Measurements from ENCODE around the gene USP22. TPM values are rescaled to one million over a fixed set of nuclear protein-coding genes. Genes with fewer than 3 reads are reported as not detected.

The USP22 gene
- total and polyA plus RNA-seq, 2 experiments from 2014 or later, result 68.9 to 296 TPM

- no peak for TF ChIP-seq ZNF114 (CRISPR knock-in tag; IDR thresholded peaks at IDR 0.05)
These were observed 53.3 kb downstream of the USP22 start (continued) for GRCh38 chr17:20989481-20989880.

GRCh38 chr17:20988896-20989295, 53.9 kb downstream of the USP22 start:
- Histone ChIP-seq H3K4me2 (no peak overlapping the region), H2AFZ (no peak overlapping the region), H4K20me1 (replicated peaks; ENCODE audit: insufficient read depth) (no peaks in the 10 kb centered on the region), H3K79me2 (replicated peaks; ENCODE audit: insufficient read depth) (no peaks in the 10 kb centered on the region), H3K27ac (ENCODE audit: low read depth) (no peak overlapping the region), H3K4me1 (ENCODE audit: insufficient read depth) (peaks cover 6% of the 10 kb centered on the region; the same call in 1 of the 2 replicates), H3K4me3 (no peak overlapping the region), H3F3A (replicated peaks; ENCODE audit: low read depth) (no peaks in the 10 kb centered on the region), H3K27me3 (ENCODE audit: insufficient read depth) (no peaks in the 10 kb centered on the region), H3K9me2 (ENCODE audit: insufficient read depth) (peaks cover 4% of the 10 kb centered on the region; the same call in 1 of the 2 replicates), H3K36me3 (ENCODE audit: insufficient read depth) (0 out of 2 replicates have a peak, but pooled peaks cover 3% of the 10 kb centered on the region)
- no peak for ATAC-seq
- H3K27ac Mint-ChIP-seq, result no peak overlapping the region
- TF ChIP-seq, protein P1, sequence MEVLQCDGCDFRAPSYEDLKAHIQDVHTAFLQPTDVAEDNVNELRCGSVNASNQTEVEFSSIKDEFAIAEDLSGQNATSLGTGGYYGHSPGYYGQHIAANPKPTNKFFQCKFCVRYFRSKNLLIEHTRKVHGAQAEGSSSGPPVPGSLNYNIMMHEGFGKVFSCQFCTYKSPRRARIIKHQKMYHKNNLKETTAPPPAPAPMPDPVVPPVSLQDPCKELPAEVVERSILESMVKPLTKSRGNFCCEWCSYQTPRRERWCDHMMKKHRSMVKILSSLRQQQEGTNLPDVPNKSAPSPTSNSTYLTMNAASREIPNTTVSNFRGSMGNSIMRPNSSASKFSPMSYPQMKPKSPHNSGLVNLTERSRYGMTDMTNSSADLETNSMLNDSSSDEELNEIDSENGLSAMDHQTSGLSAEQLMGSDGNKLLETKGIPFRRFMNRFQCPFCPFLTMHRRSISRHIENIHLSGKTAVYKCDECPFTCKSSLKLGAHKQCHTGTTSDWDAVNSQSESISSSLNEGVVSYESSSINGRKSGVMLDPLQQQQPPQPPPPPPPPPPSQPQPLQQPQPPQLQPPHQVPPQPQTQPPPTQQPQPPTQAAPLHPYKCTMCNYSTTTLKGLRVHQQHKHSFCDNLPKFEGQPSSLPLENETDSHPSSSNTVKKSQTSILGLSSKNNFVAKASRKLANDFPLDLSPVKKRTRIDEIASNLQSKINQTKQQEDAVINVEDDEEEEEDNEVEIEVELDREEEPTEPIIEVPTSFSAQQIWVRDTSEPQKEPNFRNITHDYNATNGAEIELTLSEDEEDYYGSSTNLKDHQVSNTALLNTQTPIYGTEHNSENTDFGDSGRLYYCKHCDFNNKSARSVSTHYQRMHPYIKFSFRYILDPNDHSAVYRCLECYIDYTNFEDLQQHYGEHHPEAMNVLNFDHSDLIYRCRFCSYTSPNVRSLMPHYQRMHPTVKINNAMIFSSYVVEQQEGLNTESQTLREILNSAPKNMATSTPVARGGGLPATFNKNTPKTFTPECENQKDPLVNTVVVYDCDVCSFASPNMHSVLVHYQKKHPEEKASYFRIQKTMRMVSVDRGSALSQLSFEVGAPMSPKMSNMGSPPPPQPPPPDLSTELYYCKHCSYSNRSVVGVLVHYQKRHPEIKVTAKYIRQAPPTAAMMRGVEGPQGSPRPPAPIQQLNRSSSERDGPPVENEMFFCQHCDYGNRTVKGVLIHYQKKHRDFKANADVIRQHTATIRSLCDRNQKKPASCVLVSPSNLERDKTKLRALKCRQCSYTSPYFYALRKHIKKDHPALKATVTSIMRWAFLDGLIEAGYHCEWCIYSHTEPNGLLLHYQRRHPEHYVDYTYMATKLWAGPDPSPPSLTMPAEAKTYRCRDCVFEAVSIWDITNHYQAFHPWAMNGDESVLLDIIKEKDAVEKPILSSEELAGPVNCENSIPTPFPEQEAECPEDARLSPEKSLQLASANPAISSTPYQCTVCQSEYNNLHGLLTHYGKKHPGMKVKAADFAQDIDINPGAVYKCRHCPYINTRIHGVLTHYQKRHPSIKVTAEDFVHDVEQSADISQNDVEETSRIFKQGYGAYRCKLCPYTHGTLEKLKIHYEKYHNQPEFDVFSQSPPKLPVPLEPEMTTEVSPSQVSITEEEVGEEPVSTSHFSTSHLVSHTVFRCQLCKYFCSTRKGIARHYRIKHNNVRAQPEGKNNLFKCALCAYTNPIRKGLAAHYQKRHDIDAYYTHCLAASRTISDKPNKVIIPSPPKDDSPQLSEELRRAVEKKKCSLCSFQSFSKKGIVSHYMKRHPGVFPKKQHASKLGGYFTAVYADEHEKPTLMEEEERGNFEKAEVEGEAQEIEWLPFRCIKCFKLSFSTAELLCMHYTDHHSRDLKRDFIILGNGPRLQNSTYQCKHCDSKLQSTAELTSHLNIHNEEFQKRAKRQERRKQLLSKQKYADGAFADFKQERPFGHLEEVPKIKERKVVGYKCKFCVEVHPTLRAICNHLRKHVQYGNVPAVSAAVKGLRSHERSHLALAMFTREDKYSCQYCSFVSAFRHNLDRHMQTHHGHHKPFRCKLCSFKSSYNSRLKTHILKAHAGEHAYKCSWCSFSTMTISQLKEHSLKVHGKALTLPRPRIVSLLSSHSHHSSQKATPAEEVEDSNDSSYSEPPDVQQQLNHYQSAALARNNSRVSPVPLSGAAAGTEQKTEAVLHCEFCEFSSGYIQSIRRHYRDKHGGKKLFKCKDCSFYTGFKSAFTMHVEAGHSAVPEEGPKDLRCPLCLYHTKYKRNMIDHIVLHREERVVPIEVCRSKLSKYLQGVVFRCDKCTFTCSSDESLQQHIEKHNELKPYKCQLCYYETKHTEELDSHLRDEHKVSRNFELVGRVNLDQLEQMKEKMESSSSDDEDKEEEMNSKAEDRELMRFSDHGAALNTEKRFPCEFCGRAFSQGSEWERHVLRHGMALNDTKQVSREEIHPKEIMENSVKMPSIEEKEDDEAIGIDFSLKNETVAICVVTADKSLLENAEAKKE (CRISPR knock-in tag; IDR thresholded peaks at IDR 0.05), result no peak
- TF ChIP-seq NANOG (IDR thresholded peaks at IDR 0.05; ENCODE audit: borderline replicate concordance) (no peak), STAT1 (IDR thresholded peaks at IDR 0.05; ENCODE audit: unreplicated experiment) (no peak), ZNF114 (CRISPR knock-in tag; IDR thresholded peaks at IDR 0.05) (no peak), CREB1 (CRISPR knock-in tag; IDR thresholded peaks at IDR 0.05; ENCODE audit: low read depth) (no peak), JUNB (IDR thresholded peaks at IDR 0.05; ENCODE audit: unreplicated experiment) (no peak), ETS1 (IDR thresholded peaks at IDR 0.05) (no peak), EZH2phosphoT487 (IDR thresholded peaks at IDR 0.05; ENCODE audit: unreplicated experiment) (no peak), EZH2 (IDR thresholded peaks at IDR 0.05; ENCODE audit: low read depth, unreplicated experiment) (no peak), CTCF (conservative IDR thresholded peaks at IDR 0.05; ENCODE audit: low read depth in 2 of 2) (no peak)
- TF ChIP-seq, protein P2, sequence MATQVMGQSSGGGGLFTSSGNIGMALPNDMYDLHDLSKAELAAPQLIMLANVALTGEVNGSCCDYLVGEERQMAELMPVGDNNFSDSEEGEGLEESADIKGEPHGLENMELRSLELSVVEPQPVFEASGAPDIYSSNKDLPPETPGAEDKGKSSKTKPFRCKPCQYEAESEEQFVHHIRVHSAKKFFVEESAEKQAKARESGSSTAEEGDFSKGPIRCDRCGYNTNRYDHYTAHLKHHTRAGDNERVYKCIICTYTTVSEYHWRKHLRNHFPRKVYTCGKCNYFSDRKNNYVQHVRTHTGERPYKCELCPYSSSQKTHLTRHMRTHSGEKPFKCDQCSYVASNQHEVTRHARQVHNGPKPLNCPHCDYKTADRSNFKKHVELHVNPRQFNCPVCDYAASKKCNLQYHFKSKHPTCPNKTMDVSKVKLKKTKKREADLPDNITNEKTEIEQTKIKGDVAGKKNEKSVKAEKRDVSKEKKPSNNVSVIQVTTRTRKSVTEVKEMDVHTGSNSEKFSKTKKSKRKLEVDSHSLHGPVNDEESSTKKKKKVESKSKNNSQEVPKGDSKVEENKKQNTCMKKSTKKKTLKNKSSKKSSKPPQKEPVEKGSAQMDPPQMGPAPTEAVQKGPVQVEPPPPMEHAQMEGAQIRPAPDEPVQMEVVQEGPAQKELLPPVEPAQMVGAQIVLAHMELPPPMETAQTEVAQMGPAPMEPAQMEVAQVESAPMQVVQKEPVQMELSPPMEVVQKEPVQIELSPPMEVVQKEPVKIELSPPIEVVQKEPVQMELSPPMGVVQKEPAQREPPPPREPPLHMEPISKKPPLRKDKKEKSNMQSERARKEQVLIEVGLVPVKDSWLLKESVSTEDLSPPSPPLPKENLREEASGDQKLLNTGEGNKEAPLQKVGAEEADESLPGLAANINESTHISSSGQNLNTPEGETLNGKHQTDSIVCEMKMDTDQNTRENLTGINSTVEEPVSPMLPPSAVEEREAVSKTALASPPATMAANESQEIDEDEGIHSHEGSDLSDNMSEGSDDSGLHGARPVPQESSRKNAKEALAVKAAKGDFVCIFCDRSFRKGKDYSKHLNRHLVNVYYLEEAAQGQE (IDR thresholded peaks at IDR 0.05; ENCODE audit: unreplicated experiment), result no peak
- peaks cover 15% of the 10 kb centered on the region for H3K27me3 Mint-ChIP-seq (ENCODE audit: insufficient read depth, low read depth, poor library complexity)
- H3K36me3 Mint-ChIP-seq (ENCODE audit: low read depth), result peaks cover 7% of the 10 kb centered on the region; the same call in 2 of the 3 replicates
- H3K4me1 Mint-ChIP-seq, result peaks cover 6% of the 10 kb centered on the region; the same call in 2 of the 3 replicates
- no peak overlapping the region for H3K4me3 Mint-ChIP-seq
- DNase-seq (ENCODE audit: low spot score), result no peak
- H3K9me3 Mint-ChIP-seq, result peaks cover 17% of the 10 kb centered on the region

All from GM23338 (cell line).